Posterior cingulate gyrus (tissue), 11 donors: ENCODE measurements around the gene RAPGEF1.
A peak's percentile ranks its signal among the peaks of the same experiment; 100 is the strongest.

Experiments
- DNase-seq, 10 donors: peaks; one replicate each; pipeline versions ENCODE4 v3.0.0 to v3.0.0-alpha.2; 2020 to 2021; ENCODE audit warnings: mixed read lengths in 3 of 10
- intact Hi-C: fragments of 100-400 bp; cut with DNase I; formaldehyde crosslinking; loops from one replicate; pipeline ENCODE4 v1.15.1; 2023

The RAPGEF1 gene

GRCh38 chr9:131732636-131733289, 7.1 kb downstream of the RAPGEF1 start:
- DNase-seq = peak in 1 of 10 donors; percentile 30
- intact Hi-C loops = no loop called here

- peak in 1 of 10 donors; percentile 42 for DNase-seq
- intact Hi-C loops = no loop called here
These were observed 7.8 kb downstream of the RAPGEF1 start for GRCh38 chr9:131732061-131732526.

- intact Hi-C loops = no loop called here
- DNase-seq = peak in 1 of 10 donors; percentile 3
These were observed 8.2 kb downstream of the RAPGEF1 start for GRCh38 chr9:131731644-131732043.

- intact Hi-C loops = no loop called here
- no peak for DNase-seq
These were observed 8.6 kb downstream of the RAPGEF1 start for GRCh38 chr9:131731237-131731636.

- intact Hi-C loops = no loop called here
- peak in 1 of 10 donors; percentile 33 for DNase-seq
These were observed 10.9 kb downstream of the RAPGEF1 start for GRCh38 chr9:131728961-131729360.

GRCh38 chr9:131728546-131728910, 11.3 kb downstream of the RAPGEF1 start:
- intact Hi-C loops = no loop called here
- no peak for DNase-seq

GRCh38 chr9:131727795-131728545, 11.9 kb downstream of the RAPGEF1 start:
- intact Hi-C loops = no loop called here
- peak in 1 of 10 donors; percentile 1 for DNase-seq

- DNase-seq = peak in 1 of 10 donors; percentile 70
These were observed 12.6 kb downstream of the RAPGEF1 start for GRCh38 chr9:131727184-131727759.

GRCh38 chr9:131724683-131725082, 15.2 kb downstream of the RAPGEF1 start:
- DNase-seq = no peak
- intact Hi-C loops = no loop called here

More at GRCh38 chr9:131727184-131727759, 12.6 kb downstream of the RAPGEF1 start:
- intact Hi-C loops = no loop called here

- intact Hi-C loops = no loop called here
- DNase-seq = no peak
These were observed 16.2 kb downstream of the RAPGEF1 start for GRCh38 chr9:131723632-131724031.

GRCh38 chr9:131722255-131722654, 17.6 kb downstream of the RAPGEF1 start:
- intact Hi-C loops = no loop called here
- DNase-seq = no peak

- intact Hi-C loops = no loop called here
- DNase-seq = no peak
These were observed 18.8 kb downstream of the RAPGEF1 start for GRCh38 chr9:131721076-131721475.

- intact Hi-C loops = no loop called here
- DNase-seq = no peak
These were observed 19.5 kb downstream of the RAPGEF1 start for GRCh38 chr9:131720330-131720729.

GRCh38 chr9:131719262-131719908, 20.5 kb downstream of the RAPGEF1 start:
- intact Hi-C loops = no loop called here
- no peak for DNase-seq

- intact Hi-C loops = no loop called here
- DNase-seq = no peak
These were observed 22.0 kb downstream of the RAPGEF1 start for GRCh38 chr9:131717719-131718460.

GRCh38 chr9:131715906-131716305, 24.0 kb downstream of the RAPGEF1 start:
- no peak for DNase-seq
- intact Hi-C loops = no loop called here

- intact Hi-C loops = no loop called here
These were observed 25.1 kb downstream of the RAPGEF1 start for GRCh38 chr9:131714821-131715220.

GRCh38 chr9:131714161-131714646, 25.7 kb downstream of the RAPGEF1 start:
- DNase-seq = no peak
- intact Hi-C loops = no loop called here

More at GRCh38 chr9:131714821-131715220, 25.1 kb downstream of the RAPGEF1 start:
- DNase-seq = no peak

GRCh38 chr9:131713016-131713415, 26.9 kb downstream of the RAPGEF1 start:
- intact Hi-C loops = no loop called here
- DNase-seq = no peak

GRCh38 chr9:131712151-131712716, 27.6 kb downstream of the RAPGEF1 start:
- intact Hi-C loops = no loop called here
- no peak for DNase-seq
